SK-N-SH (cell line): ENCODE data around the gene WDFY1. TPM values are rescaled to one million over a fixed set of nuclear protein-coding genes. Genes with fewer than 3 reads are reported as not detected.

Experiments
- CTCF ChIA-PET: fragments of 300-600, 350-600 bp; formaldehyde crosslinking; extraction: SDS; loops from one replicate; lab custom pipeline; 2021; lab: Yijun Ruan, JAX
- POLR2A ChIA-PET: fragments of 350-600 bp; sonication (Branson Sonifier 250); formaldehyde crosslinking; extraction: SDS; loops from one replicate; lab custom pipeline; 2020; ENCODE audit warnings: antibody characterized with exemption, inconsistent platforms; lab: Yijun Ruan, JAX
- DNase-seq: peaks from one replicate; pipeline ENCODE4 v3.0.0; 2012
- H2AFZ ChIP-seq: fragments of 200-600 bp; sonication (generic); 2 replicates; pipeline ENCODE4 v1.8.1; 2016; ENCODE audit warnings: antibody characterized with exemption, mild to moderate bottlenecking, low read depth
- H3F3A ChIP-seq: fragments of 200-600 bp; sonication (generic); replicated peaks from 2 replicates; pipeline ENCODE3; 2016; ENCODE audit warnings: antibody characterized with exemption, mild to moderate bottlenecking; ENCODE audit not compliant: insufficient read depth
- H3K27ac ChIP-seq, 2 experiments: fragments of 200-500 bp in 1 of 2; fragments of 200-600 bp in 1 of 2; sonication (Bioruptor generic) in 1 of 2; sonication (generic), shearing (Covaris generic) in 1 of 2; 2 replicates each; pipeline versions ENCODE4 v1.5.1 to v1.6.1; 2014 to 2016; ENCODE audit warnings: low read depth in 2 of 2, inconsistent platforms in 1 of 2, low read length in 1 of 2, mild to moderate bottlenecking in 1 of 2, mixed read lengths in 1 of 2
- H3K27me3 ChIP-seq: fragments of 200-600 bp; sonication (generic), shearing (Covaris generic); 2 replicates; pipeline ENCODE4 v1.6.1; 2016; ENCODE audit warnings: mixed run types; ENCODE audit not compliant: insufficient read depth
- H3K36me3 ChIP-seq, 2 experiments: fragments of 200-500 bp in 1 of 2; fragments of 200-600 bp in 1 of 2; sonication (Bioruptor generic) in 1 of 2; sonication (generic) in 1 of 2; replicated peaks in 1 of 2; 2 replicates each; pipeline versions ENCODE3 to v1.5.1; 2014 to 2016; ENCODE audit warnings: low read length in 1 of 2, mild to moderate bottlenecking in 1 of 2; ENCODE audit not compliant: insufficient read depth in 2 of 2, control insufficient read depth in 1 of 2
- H3K4me1 ChIP-seq, 2 experiments: fragments of 200-500 bp in 1 of 2; fragments of 200-600 bp in 1 of 2; sonication (Bioruptor generic) in 1 of 2; sonication (generic), shearing (Covaris generic) in 1 of 2; 2 replicates each; pipeline versions ENCODE4 v1.5.1 to v1.6.1; 2014 to 2016; ENCODE audit warnings: low read depth in 1 of 2, low read length in 1 of 2, mixed run types in 1 of 2; ENCODE audit not compliant: insufficient read depth in 2 of 2, control insufficient read depth in 1 of 2
- H3K4me2 ChIP-seq: fragments of 200-600 bp; sonication (generic), shearing (Covaris generic); 2 replicates; pipeline ENCODE4 v1.6.1; 2017; ENCODE audit warnings: mixed run types
- H3K4me3 ChIP-seq, 2 experiments: fragments of 200-500 bp in 1 of 2; fragments of 200-600 bp in 1 of 2; sonication (Bioruptor generic) in 1 of 2; sonication (generic), shearing (Covaris generic) in 1 of 2; 2 replicates each; pipeline versions ENCODE4 v1.5.1 to v1.8.1; 2014 to 2016; ENCODE audit warnings: low read depth in 2 of 2, inconsistent platforms in 1 of 2, low read length in 1 of 2, mild to moderate bottlenecking in 1 of 2, mixed read lengths in 1 of 2, moderate library complexity in 1 of 2
- H3K79me2 ChIP-seq: fragments of 200-600 bp; sonication (generic); 2 replicates; pipeline ENCODE4 v1.8.1; 2017; ENCODE audit warnings: mild to moderate bottlenecking; ENCODE audit not compliant: insufficient read depth
- H3K9ac ChIP-seq: fragments of 200-600 bp; sonication (generic); 2 replicates; pipeline ENCODE4 v1.6.1; 2017; ENCODE audit warnings: mixed run types
- H3K9me2 ChIP-seq: fragments of 200-600 bp; sonication (generic); 2 replicates; pipeline ENCODE4 v1.6.1; 2017; ENCODE audit warnings: mixed run types
- H3K9me3 ChIP-seq: fragments of 200-600 bp; sonication (generic); 2 replicates; pipeline ENCODE4 v1.6.1; 2017; ENCODE audit warnings: mixed run types, mild to moderate bottlenecking, moderate library complexity
- H4K20me1 ChIP-seq: fragments of 200-600 bp; sonication (generic); 2 replicates; pipeline ENCODE4 v1.6.1; 2017; ENCODE audit warnings: mild to moderate bottlenecking, mixed run types; ENCODE audit not compliant: insufficient read depth
- CHD2 ChIP-seq: fragments of 150-350 bp; IDR thresholded peaks from 2 replicates; pipeline ENCODE4 v1.6.1; 2018; ENCODE audit warnings: low read length; ENCODE audit not compliant: partially characterized antibody
- EP300 ChIP-seq, 2 experiments: IDR thresholded peaks; 2 replicates each; pipeline versions ENCODE4 v1.4.0 to v1.6.1; 2012; ENCODE audit warnings: borderline replicate concordance in 1 of 2, low read depth in 1 of 2, low read length in 1 of 2
- EZH2phosphoT487 ChIP-seq: fragments of 200-600 bp; sonication (generic); IDR thresholded peaks from 2 replicates; pipeline ENCODE4 v1.6.1; 2017; ENCODE audit warnings: low read depth, mixed run types, mild to moderate bottlenecking, antibody characterized with exemption, moderate library complexity, borderline replicate concordance
- FOXJ3 ChIP-seq: sonication (generic); formaldehyde crosslinking; IDR thresholded peaks from 2 replicates; pipeline ENCODE4 v1.5.1; 2020; ENCODE audit warnings: mild to moderate bottlenecking, missing genetic modification reagents
- FOXM1 ChIP-seq: IDR thresholded peaks from 2 replicates; pipeline ENCODE4 v1.4.0; 2012; ENCODE audit warnings: low read depth, mild to moderate bottlenecking
- GABPA ChIP-seq: IDR thresholded peaks from 2 replicates; pipeline ENCODE4 v1.4.0; 2012; ENCODE audit warnings: low read depth, mild to moderate bottlenecking
- GATA2 ChIP-seq: sonication (generic); formaldehyde crosslinking; IDR thresholded peaks from 2 replicates; pipeline ENCODE4 v1.5.0; 2020; ENCODE audit warnings: mild to moderate bottlenecking, missing genetic modification reagents
- MEF2A ChIP-seq: IDR thresholded peaks from 2 replicates; pipeline ENCODE4 v1.4.0; 2012; ENCODE audit warnings: low read depth, borderline replicate concordance
- MXI1 ChIP-seq: IDR thresholded peaks from 2 replicates; pipeline ENCODE4 v1.6.1; 2012; ENCODE audit warnings: mild to moderate bottlenecking, low read depth, low read length, improper control_type of control experiment
- NRF1 ChIP-seq: IDR thresholded peaks from 2 replicates; pipeline ENCODE4 v1.6.1; 2012; ENCODE audit warnings: low read depth, mild to moderate bottlenecking, low read length
- RAD21 ChIP-seq: IDR thresholded peaks from 2 replicates; pipeline ENCODE4 v1.6.1; 2012; ENCODE audit warnings: mild to moderate bottlenecking, low read length
- RFX5 ChIP-seq: IDR thresholded peaks from 2 replicates; pipeline ENCODE4 v1.6.1; 2012; ENCODE audit warnings: mild to moderate bottlenecking, improper control_type of control experiment, low read length
- SMC3 ChIP-seq: IDR thresholded peaks from 2 replicates; pipeline ENCODE4 v1.6.1; 2012; ENCODE audit warnings: low read depth, low read length, improper control_type of control experiment
- TCF12 ChIP-seq: IDR thresholded peaks from 2 replicates; pipeline ENCODE4 v1.4.0; 2012
- YY1 ChIP-seq: IDR thresholded peaks from 2 replicates; pipeline ENCODE4 v1.4.0; 2012; ENCODE audit warnings: low read depth, mild to moderate bottlenecking
- WGBS: methylation state at CpG from one replicate; pipeline ENCODE4 v1.1.6; 2017; ENCODE audit warnings: low lambda C conversion rate; 5-methylcytosine and 5-hydroxymethylcytosine counted together
- polyA plus RNA-seq, 3 experiments: library from polyadenylated mRNA; depleted of rRNA; stranded (reverse); fragments of >200 nt; gene quantifications; 2 replicates each; pipeline ENCODE4 v1.2.3, GENCODE V29; 2012
- TF ChIP-seq, protein P1 (sequence below): IDR thresholded peaks from 2 replicates; pipeline ENCODE4; 2012
- TF ChIP-seq, protein P2 (sequence below): fragments of 200-600 bp; sonication (generic); IDR thresholded peaks from 2 replicates; pipeline ENCODE4 v1.6.1; 2017; ENCODE audit warnings: antibody characterized with exemption, mild to moderate bottlenecking, moderate library complexity
- TF ChIP-seq, protein P3 (sequence below): IDR thresholded peaks from 2 replicates; pipeline ENCODE4 v1.4.0; 2012; ENCODE audit warnings: low read depth

The WDFY1 gene
- polyA plus RNA-seq, 1 of the 3 experiments (the other 2 are of a cell fraction), result 21.7 TPM

DNA sequence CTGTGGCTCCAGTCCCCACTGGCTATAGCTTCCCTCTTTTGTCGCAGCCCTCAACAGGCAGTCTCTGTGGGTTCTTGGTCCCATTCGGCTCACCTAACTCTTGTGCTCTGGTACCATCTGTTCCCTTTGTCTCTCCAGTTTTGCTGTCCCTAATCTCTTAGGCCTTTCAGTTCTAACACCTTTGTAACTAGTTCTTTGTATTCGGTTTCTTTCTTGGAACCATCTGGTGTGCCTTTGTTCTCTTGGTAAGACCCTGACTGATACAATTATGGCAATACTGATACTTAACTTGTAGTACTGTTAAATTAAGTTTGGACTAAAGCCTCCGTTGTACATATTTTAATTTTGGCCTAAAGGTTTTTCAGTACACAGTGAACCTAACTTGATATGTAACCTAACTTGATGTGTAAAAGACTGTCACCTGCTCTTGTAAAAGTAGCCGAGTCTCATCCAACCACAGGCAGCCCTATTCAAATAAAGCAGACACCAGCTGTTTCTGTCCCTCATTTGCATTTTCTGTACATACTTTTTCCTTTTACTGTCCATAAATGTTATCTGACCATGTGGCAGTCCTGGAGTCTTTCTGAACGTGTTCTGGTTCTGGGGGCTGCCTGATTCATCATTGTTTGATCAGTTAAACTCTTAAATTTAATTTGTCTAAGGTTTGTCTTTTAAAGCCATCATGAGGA lies 7.3 kb upstream of the WDFY1 start:
- H3K36me3 ChIP-seq, result no peaks in the 10 kb centered on the region
- WGBS, result 68% methylated on average over 6 of the region's 6 CpGs
- H3K27me3 ChIP-seq, result no peaks in the 10 kb centered on the region
- peaks cover 1% of the 10 kb centered on the region for H3K79me2 ChIP-seq
- no peak overlapping the region for H3K4me3 ChIP-seq
- TF ChIP-seq GATA2 (CRISPR knock-in tag) (peak; percentile 57), RAD21 (no peak)
- no peak overlapping the region for H3K9ac ChIP-seq
- peaks cover 0 to 13% of the 10 kb centered on the region in 2 experiments; a peak in 3 of 4 replicates for H3K4me1 ChIP-seq
- H3F3A ChIP-seq, result no peaks in the 10 kb centered on the region
- H3K9me3 ChIP-seq, result no peaks in the 10 kb centered on the region
- CTCF ChIA-PET, result interaction anchor here (1.5 kb wide), 1 partner anchor 11 kb away, joined by 4 read pairs; no protein-coding TSS in a partner anchor
- H3K9me2 ChIP-seq, result no peaks in the 10 kb centered on the region
- POLR2A ChIA-PET, result no interaction called here
- H2AFZ ChIP-seq, result no peak overlapping the region
- no peaks in the 10 kb centered on the region for H4K20me1 ChIP-seq
- no peak for DNase-seq
- peak overlapping the region in 1 of 2 experiments; percentile 62; a peak in 2 of 4 replicates for H3K27ac ChIP-seq
- no peak overlapping the region for H3K4me2 ChIP-seq

DNA sequence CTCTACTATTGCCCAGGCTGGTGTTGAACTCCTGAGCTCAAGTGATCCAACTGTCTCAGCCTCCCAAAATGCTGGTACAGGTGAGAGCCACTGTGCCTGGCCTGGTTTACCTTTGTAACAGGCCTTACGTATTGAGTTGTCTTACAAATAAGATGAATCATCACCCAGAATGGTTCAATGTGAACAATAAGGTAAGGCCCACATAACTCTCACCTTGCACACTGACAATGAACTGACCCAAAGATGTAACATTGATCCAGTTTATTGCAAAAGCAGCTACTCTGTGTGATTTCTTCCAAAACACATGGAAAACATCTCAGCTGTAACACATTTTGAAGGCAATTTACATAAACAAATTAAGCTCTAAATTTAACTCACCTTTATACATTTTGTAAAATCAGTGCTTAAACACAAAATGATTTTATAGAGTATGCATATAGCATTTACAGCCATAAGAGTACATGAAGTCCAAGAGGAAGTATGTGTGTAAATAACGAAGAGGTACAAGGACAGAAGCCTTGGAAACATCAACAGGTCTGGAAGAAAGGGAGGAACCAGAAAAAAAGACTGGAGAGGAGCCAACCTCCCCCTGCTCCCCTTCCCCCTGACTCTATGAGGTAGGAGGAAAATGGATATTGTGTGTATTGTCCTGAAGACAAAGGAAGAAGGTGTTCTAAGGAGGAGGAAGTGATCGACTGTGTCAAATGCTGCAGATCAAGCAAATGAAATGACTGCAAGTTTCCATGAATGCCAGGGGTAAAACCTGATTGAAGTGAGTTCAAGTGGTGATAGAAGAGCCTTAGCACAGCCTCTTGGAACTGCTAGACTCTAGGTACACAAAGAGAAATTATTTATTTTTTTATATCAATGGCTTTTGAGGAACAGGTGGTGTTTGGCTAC lies 5.6 kb upstream of the WDFY1 start:
- ChIA-PET CTCF (interaction anchor here (0.6 kb wide), 1 partner anchor 20 kb away, joined by 3 read pairs; no protein-coding TSS in a partner anchor), POLR2A (interaction anchor here (0.7 kb wide), 1 partner anchor 18 kb away, joined by 3 read pairs; no protein-coding TSS in a partner anchor)
- Histone ChIP-seq H3K9me2 (no peaks in the 10 kb centered on the region), H3K9ac (no peak overlapping the region), H3K36me3 (no peaks in the 10 kb centered on the region), H3K79me2 (no peaks in the 10 kb centered on the region), H3K27me3 (no peaks in the 10 kb centered on the region), H2AFZ (no peak overlapping the region), H3K4me2 (no peak overlapping the region), H3K4me1 (peaks cover 0 to 8% of the 10 kb centered on the region in 2 experiments; a peak in 3 of 4 replicates), H3K27ac (no peak overlapping the region), H3F3A (no peaks in the 10 kb centered on the region), H4K20me1 (no peaks in the 10 kb centered on the region), H3K4me3 (no peak overlapping the region), H3K9me3 (no peaks in the 10 kb centered on the region)
- DNase-seq, result no peak
- 84% methylated on average over 3 of the region's 3 CpGs for WGBS
- TF ChIP-seq FOXJ3 (CRISPR knock-in tag), result no peak
- TF ChIP-seq CHD2, result no peak
- TF ChIP-seq FOXM1, result no peak
- no peak for TF ChIP-seq GABPA
- TF ChIP-seq, protein P1, sequence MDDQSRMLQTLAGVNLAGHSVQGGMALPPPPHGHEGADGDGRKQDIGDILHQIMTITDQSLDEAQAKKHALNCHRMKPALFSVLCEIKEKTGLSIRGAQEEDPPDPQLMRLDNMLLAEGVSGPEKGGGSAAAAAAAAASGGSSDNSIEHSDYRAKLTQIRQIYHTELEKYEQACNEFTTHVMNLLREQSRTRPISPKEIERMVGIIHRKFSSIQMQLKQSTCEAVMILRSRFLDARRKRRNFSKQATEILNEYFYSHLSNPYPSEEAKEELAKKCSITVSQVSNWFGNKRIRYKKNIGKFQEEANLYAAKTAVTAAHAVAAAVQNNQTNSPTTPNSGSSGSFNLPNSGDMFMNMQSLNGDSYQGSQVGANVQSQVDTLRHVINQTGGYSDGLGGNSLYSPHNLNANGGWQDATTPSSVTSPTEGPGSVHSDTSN, result no peak
- no peak for TF ChIP-seq TCF12
- TF ChIP-seq, protein P2, sequence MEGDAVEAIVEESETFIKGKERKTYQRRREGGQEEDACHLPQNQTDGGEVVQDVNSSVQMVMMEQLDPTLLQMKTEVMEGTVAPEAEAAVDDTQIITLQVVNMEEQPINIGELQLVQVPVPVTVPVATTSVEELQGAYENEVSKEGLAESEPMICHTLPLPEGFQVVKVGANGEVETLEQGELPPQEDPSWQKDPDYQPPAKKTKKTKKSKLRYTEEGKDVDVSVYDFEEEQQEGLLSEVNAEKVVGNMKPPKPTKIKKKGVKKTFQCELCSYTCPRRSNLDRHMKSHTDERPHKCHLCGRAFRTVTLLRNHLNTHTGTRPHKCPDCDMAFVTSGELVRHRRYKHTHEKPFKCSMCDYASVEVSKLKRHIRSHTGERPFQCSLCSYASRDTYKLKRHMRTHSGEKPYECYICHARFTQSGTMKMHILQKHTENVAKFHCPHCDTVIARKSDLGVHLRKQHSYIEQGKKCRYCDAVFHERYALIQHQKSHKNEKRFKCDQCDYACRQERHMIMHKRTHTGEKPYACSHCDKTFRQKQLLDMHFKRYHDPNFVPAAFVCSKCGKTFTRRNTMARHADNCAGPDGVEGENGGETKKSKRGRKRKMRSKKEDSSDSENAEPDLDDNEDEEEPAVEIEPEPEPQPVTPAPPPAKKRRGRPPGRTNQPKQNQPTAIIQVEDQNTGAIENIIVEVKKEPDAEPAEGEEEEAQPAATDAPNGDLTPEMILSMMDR, result no peak
- TF ChIP-seq MEF2A, result no peak
- TF ChIP-seq, protein P3, sequence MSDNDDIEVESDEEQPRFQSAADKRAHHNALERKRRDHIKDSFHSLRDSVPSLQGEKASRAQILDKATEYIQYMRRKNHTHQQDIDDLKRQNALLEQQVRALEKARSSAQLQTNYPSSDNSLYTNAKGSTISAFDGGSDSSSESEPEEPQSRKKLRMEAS, result no peak
- no peak for TF ChIP-seq YY1
- no peak for TF ChIP-seq GATA2 (CRISPR knock-in tag)
- TF ChIP-seq SMC3, result no peak
- no peak for TF ChIP-seq EZH2phosphoT487
- no peak for TF ChIP-seq RFX5
- no peak for TF ChIP-seq MXI1
- TF ChIP-seq EP300 (IDR thresholded peaks at IDR 0.05; ENCODE audit: borderline replicate concordance in 1 of 2, low read depth in 1 of 2, low read length in 1 of 2), result no peak
- TF ChIP-seq NRF1, result no peak
